HG03060 (cell line): Measurements from ENCODE around the gene MESP2.
"Not testable (repeated sequence)": the region's sequence is repeated elsewhere in the genome, so short reads cannot be mapped to it uniquely, and the experiment has no call there.

Source experiments
- ATAC-seq: cut with Tn5 transposase; IDR thresholded peaks from one replicate; pipeline ENCODE4 v1.9.1; 2021; ENCODE audit warnings: low read depth, moderate number of reproducible peaks; ENCODE audit not compliant: unreplicated experiment

The MESP2 gene

GRCh38 chr15:89777782-89778380 lies 1.7 kb downstream of the MESP2 start:
- no peak for ATAC-seq

GRCh38 chr15:89778861-89779260 lies 2.7 kb downstream of the MESP2 start:
- no peak for ATAC-seq

DNA sequence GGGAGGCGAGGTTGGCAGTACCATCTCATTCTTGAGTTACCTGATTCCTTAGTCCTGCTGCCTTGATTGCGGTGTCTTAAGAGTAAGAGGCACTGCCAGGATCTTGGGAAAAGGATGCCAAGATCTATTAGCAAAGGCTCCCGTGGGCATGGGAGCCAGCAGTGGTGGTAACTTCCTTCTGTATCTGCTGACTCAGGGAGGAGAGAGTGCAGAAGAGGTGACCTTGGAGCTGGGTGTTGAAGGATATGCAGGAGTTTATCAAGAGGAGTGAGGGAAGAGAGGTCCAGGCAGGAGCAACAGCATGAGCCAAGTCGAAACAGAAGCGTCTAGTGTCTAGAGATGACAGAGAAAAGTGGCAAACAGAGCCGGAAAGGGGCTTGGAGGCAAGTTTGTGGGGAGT lies 4.5 kb downstream of the MESP2 start:
- no peak for ATAC-seq

GRCh38 chr15:89781055-89781454 lies 4.9 kb downstream of the MESP2 start:
- no peak for ATAC-seq

GRCh38 chr15:89781891-89782618 lies 5.9 kb downstream of the MESP2 start:
- no peak for ATAC-seq

DNA sequence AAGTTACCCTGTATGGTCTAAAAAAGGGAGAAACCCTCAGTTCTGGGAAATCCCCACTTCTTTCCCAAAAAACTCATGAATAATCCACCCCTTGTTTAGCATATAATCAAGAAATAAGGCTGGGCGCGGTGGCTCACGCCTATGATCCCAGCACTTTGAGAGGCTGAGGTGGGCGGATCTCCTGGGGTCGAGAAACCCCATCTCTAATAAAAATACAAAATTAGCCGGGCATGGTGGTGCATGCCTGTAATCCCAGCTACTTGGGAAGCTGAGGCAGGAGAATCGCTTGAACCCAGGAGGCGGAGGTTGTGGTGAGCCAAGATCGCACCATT lies 6.5 kb downstream of the MESP2 start:
- not testable (repeated sequence) for ATAC-seq

DNA sequence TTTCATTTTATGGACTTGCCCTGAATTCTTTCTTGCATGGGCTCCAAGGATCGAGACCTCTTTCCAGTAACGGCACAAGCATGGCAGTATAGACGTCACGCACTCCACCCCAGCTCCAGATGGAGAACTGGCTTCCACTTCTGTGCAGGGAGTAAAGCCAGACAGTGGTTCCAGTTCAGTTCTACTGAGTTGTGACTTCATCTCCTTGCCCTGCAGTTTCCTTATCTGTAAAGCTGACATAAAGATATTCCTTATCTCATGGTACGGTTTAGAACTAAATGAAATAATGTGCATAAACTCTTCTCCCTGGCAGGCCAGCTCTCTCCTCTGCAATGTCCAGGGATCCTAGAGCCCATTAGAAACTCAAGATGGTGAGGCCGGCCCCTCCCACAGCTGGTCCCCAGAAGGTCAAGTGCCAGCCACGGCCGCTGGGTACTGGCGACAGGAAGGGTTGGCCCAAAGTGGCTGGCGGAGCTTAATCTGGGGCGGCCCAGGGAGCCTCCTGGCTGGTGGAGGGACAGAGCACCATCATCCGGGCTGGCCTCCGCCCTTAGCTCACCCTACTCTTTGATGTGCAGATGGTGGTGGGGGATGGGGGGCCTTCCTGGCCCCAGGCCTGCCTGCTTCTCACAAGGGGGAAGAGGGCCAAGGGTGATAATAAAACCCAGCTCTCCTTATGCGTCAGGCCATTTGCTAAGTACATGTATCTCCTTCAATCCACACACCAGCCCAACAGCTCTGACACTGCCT lies 7.2 kb downstream of the MESP2 start:
- no peak for ATAC-seq

DNA sequence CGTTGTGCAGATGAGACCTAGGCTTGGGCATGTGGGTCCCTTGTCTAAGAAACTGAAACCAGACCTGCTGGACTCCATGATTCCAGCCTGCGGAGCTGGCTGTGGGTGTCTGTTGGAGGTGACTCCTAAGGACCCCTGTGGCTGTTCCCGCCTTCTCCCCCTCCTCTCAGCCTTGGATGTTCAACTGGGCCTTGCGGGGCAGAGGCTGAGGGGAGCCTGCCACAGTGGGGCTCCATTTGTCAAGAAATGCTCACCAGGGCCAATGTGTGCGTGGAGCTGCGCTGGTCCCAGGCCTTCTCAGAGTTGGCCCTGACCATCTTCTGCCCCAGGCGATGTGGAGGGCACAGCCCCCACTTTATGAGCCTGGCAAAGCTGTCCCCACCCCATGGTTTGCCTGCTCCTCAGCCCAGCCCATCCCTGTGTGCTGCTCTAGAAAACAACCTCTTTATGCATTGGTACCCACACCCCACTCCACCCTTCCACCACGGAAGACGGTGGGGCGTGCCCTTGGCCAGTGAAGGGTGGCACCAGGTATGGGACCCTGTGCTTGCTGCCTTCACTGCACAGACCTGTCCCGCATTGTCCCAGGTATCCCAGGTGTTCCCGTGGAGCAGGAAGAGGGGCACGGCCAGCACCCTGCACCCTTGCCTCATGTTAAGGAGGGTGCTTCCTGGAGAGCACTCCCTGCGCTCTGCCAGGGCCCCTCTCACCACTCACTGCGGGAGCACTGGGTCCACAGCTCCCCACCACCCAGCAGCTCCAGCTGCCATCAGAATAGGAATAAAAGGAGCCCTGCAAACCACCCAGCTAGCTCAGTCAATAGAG lies 7.9 kb downstream of the MESP2 start:
- no peak for ATAC-seq

DNA sequence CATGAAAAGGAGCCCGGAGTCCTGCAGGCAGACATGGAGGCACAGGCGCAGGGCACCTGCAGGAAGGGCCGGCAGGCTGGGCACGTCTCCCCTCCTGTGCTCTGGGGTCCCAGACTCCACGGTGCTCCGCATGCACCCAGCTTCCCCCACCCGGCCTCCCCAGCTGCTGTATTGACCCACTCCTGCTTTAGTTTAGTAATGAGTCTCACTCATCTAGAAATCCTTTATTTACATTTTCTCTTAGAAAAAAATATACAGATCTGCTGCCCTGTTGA lies 8.5 kb downstream of the MESP2 start:
- no peak for ATAC-seq

- no peak for ATAC-seq
Measured at GRCh38 chr15:89785064-89785773, 9.1 kb downstream of the MESP2 start.

DNA sequence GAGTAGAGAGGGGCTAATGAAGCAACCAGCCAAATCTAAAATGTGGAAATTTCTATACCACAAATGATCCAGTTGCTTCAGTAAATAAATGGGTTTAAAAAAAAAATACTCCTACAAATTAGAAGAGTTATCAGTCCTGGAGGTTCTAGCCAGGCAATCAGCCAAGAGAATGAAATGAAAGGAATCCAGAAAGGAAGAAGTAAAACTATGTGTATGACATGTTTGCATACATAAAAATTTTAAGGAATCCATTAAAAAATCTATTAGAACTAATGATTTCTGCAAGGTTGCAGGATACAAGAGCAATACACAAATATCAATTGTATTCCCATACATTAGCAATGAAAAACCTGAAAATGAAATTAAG lies 9.6 kb downstream of the MESP2 start:
- ATAC-seq, result no peak

DNA sequence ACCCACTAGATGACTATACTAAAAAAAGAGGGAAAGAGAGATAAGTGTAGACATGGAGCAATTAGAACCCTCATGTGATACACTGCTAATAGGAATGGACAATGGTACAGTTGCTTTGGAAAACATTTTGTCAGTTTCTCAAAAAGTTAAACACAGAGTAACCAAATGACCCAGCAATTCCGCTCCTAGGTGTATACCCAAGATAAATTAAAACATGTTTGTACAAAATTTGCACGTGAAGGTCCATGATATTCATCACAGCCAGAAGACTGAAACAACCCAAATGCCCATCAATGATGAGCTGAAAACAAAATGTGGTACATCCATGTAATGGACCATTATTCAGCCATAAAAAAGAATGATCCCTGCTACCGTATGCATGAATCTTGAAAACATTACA lies 11.8 kb downstream of the MESP2 start:
- no peak for ATAC-seq

DNA sequence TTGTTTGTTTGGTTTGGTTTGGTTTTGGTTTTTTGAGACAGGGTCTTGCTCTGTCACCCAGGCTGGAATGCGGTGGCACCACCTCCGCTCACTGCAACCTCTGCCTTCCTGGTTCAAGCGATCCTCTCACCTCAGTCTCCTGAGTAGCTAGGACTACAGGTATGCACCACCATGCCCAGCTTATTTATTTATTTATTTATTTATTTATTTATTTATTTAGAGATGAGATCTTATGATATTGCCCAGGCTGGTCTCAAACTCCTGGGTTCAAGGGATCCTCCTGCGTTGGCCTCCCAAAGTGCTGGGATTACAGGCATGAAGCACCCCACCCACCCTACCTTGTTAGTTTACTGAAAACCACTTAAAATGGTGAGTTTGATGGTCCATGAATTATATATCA lies 12.5 kb downstream of the MESP2 start:
- not testable (repeated sequence) for ATAC-seq

- ATAC-seq, result no peak
Measured at GRCh38 chr15:89790206-89790605, 14.1 kb downstream of the MESP2 start.

GRCh38 chr15:89790661-89791060 lies 14.5 kb downstream of the MESP2 start:
- ATAC-seq, result no peak

- ATAC-seq, result no peak
Measured at GRCh38 chr15:89792106-89792805, 16.1 kb downstream of the MESP2 start.

- ATAC-seq, result no peak
Measured at GRCh38 chr15:89794627-89795241, 18.6 kb downstream of the MESP2 start.

- ATAC-seq, result no peak
Measured at GRCh38 chr15:89795996-89796395, 19.9 kb downstream of the MESP2 start.

DNA sequence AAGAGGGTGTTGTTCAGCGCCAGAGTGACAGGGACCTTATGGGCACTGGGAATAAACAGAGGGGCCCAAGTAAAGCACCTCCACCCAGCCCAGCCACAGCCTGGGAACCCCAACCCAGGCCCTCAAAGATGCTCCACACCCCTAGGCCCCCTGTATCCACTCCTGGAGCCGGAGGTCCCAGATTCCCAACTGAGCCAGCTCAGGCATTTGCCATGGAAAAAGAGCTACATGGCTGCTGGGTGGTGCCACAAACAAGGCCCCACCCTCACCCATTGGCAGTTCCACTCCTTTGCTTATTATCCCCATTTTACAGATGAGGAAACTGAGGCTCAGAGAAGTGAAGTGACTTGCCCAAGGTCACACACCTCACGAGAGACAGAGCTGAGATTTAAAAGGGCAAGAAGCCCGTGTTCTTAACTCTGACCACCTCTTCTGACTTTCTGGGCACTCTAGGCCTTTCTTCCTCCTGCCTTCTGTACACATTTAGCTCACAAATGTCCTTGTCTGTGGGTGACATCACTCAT lies 21.6 kb downstream of the MESP2 start:
- ATAC-seq, result no peak
